Esophagus (tissue), 2 donors: ENCODE results near the gene RPS6KC1. TPM values are rescaled to one million over a fixed set of nuclear protein-coding genes. Genes with fewer than 3 reads are reported as not detected.

ENCODE experiments used
- H3K27ac ChIP-seq, 2 donors: one replicate each; pipeline ENCODE4 v1.5.1; 2013; ENCODE audit warnings: low read depth in 2 of 2, mild to moderate bottlenecking in 2 of 2, inconsistent platforms in 1 of 2, low read length in 1 of 2, moderate library complexity in 1 of 2
- H3K27me3 ChIP-seq, 2 donors: one replicate each; pipeline ENCODE4 v1.6.1; 2013; ENCODE audit warnings: low read length in 2 of 2, control low read depth in 1 of 2, mild to moderate bottlenecking in 1 of 2; ENCODE audit not compliant: insufficient read depth in 2 of 2, control insufficient read depth in 1 of 2
- H3K36me3 ChIP-seq, 2 donors: one replicate each; pipeline ENCODE4 v1.6.1; 2013; ENCODE audit warnings: low read length in 1 of 2; ENCODE audit not compliant: control insufficient read depth in 2 of 2, insufficient read depth in 2 of 2
- H3K4me1 ChIP-seq, 2 donors: one replicate each; pipeline ENCODE4 v1.6.1; 2013; ENCODE audit warnings: low read length in 1 of 2; ENCODE audit not compliant: control insufficient read depth in 2 of 2, insufficient read depth in 2 of 2
- H3K4me3 ChIP-seq, 2 donors: one replicate each; pipeline ENCODE4 v1.5.1; 2013; ENCODE audit warnings: low read length in 2 of 2, mild to moderate bottlenecking in 2 of 2, low read depth in 1 of 2, moderate library complexity in 1 of 2
- H3K9me3 ChIP-seq, 2 donors: one replicate each; pipeline ENCODE4 v1.6.1; 2013; ENCODE audit warnings: mild to moderate bottlenecking in 2 of 2, low read depth in 1 of 2, low read length in 1 of 2, moderate library complexity in 1 of 2; ENCODE audit not compliant: control insufficient read depth in 2 of 2, insufficient read depth in 1 of 2
- WGBS, 2 donors: extraction: QIAGEN DNeasy Blood & Tissue Kit; methylation state at CpG; one replicate each; pipeline ENCODE4 v1.1.7; 2013; 5-methylcytosine and 5-hydroxymethylcytosine counted together
- polyA plus RNA-seq, 2 donors: library from polyadenylated mRNA; stranded (reverse); fragments of 200-250 nt; gene quantifications; one replicate each; pipeline ENCODE4 v1.2.3, GENCODE V29; 2013
- donor health status: healthy with polysubstance abuse.
- donor health status: Bipolar disorder and iron deficiency.

RPS6KC1 gene
- polyA plus RNA-seq, 2 donors, result 2.2 to 3.8 TPM

DNA sequence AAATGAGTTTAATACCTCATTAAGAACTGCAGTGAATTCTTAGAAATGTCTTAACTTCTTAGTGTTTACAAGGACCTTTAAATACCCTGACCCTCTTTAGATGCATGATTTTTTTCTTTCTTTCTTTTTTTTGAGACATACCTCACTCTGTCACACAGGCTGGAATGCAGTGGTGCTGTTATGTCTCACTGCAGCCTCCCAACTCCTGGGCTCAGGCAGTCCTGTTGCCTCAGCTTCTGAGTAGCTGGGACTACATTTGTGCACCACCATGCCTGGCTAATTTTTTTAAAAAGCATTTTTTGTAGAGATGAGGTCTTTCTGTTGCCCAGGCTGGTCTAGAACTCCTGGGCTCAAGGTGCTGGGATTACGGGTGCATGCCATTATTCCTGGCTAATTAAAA lies 191.8 kb downstream of the RPS6KC1 start:
- H3K4me1 ChIP-seq, result no peaks in the 10 kb centered on the region
- no peaks in the 10 kb centered on the region for H3K9me3 ChIP-seq
- H3K27ac ChIP-seq, result no peak overlapping the region
- H3K4me3 ChIP-seq, result no peak overlapping the region
- H3K27me3 ChIP-seq, result no peaks in the 10 kb centered on the region
- H3K36me3 ChIP-seq, result peaks cover 0 to 4% of the 10 kb centered on the region in 2 donors
- WGBS, 2 donors, result 86 to 87% methylated on average over 1 of the region's 1 CpG

DNA sequence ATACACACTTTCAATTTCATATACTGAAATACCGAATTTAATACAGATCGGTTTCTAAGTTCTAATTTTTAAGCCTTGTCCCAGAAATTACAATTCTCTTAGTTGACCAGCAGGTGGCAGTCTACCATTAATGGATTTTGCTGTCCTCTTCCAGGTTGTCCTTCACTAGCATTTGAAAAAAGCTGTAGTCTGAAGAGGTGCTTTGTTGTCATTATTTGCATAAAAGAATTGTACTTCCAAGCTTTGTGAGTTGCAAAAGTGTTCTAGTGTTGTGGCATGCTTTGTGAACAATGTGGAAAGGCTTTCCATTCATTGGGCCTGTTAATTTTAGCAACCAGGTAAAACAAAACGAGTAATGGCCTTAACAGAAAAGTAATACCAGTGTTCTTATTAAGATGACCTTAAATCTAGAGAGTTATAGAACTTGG lies 193.6 kb downstream of the RPS6KC1 start:
- H3K4me3 ChIP-seq, result no peak overlapping the region
- H3K4me1 ChIP-seq, result no peaks in the 10 kb centered on the region
- H3K9me3 ChIP-seq, result no peaks in the 10 kb centered on the region
- 48 to 51% methylated on average over 3 of the region's 3 CpGs for WGBS, 2 donors
- H3K27ac ChIP-seq, result no peak overlapping the region
- H3K36me3 ChIP-seq, result peaks cover 0 to 4% of the 10 kb centered on the region in 2 donors
- no peaks in the 10 kb centered on the region for H3K27me3 ChIP-seq

GRCh38 chr1:213245260-213245910 lies 194.3 kb downstream of the RPS6KC1 start:
- Histone ChIP-seq H3K4me3 (no peak overlapping the region), H3K36me3 (peaks cover 0 to 4% of the 10 kb centered on the region in 2 donors), H3K27ac (no peak overlapping the region), H3K4me1 (no peaks in the 10 kb centered on the region), H3K27me3 (no peaks in the 10 kb centered on the region), H3K9me3 (no peaks in the 10 kb centered on the region)

DNA sequence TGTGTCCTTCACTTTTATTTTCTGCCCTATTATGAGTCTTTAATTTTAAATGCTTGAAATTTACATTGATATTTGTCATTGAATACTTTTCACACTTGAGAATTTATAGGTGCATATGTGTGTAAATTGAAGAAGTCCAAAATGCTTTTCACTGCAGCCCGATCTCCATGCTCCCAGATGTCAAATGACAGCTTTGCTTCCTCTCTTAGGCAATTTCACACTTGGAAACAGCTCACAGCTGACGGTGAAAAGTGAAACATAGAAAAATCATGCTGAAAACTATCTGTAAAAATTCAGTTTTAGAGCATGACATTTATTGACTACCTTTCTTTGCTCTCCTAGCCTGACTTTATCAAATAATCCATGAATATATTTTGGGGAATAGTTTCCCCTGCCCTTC lies 196.0 kb downstream of the RPS6KC1 start:
- 78 to 81% methylated on average over 2 of the region's 2 CpGs for WGBS, 2 donors
- Histone ChIP-seq H3K27me3 (no peaks in the 10 kb centered on the region), H3K4me1 (no peaks in the 10 kb centered on the region), H3K9me3 (no peaks in the 10 kb centered on the region), H3K27ac (no peak overlapping the region), H3K36me3 (no peaks in the 10 kb centered on the region), H3K4me3 (no peak overlapping the region)

DNA sequence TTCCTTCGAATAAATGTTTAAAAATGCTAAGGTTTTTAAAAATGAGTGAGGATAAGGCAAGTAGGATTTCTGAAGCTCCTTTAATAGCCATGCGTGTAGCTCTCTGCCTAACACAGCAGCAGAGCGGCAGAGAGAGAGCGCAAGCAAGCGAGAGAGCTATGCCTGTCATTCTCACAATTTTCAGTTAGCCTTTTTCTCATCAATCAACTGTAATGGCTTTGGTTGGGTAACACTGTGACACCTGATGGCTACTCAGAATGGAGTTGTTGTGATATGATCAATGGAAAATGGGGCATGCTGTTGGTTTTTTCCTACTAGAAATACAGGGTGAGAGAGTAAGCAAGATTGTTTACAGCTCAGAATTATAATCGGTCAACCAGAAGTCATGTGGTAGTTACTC lies 198.4 kb downstream of the RPS6KC1 start:
- no peaks in the 10 kb centered on the region for H3K4me1 ChIP-seq
- no peaks in the 10 kb centered on the region for H3K9me3 ChIP-seq
- no peaks in the 10 kb centered on the region for H3K27me3 ChIP-seq
- no peak overlapping the region for H3K27ac ChIP-seq
- no peaks in the 10 kb centered on the region for H3K36me3 ChIP-seq
- no peak overlapping the region for H3K4me3 ChIP-seq
- 96 to 97% methylated on average over 6 of the region's 6 CpGs for WGBS, 2 donors

- H3K36me3 ChIP-seq, result no peaks in the 10 kb centered on the region
- H3K9me3 ChIP-seq, result no peaks in the 10 kb centered on the region
- no peak overlapping the region for H3K27ac ChIP-seq
- H3K4me3 ChIP-seq, result no peak overlapping the region
- H3K27me3 ChIP-seq, result no peaks in the 10 kb centered on the region
- WGBS, 2 donors, result 97% methylated on average over 6 of the region's 6 CpGs
- H3K4me1 ChIP-seq, result no peaks in the 10 kb centered on the region
Observed at GRCh38 chr1:213250041-213250440, 199.0 kb downstream of the RPS6KC1 start.

DNA sequence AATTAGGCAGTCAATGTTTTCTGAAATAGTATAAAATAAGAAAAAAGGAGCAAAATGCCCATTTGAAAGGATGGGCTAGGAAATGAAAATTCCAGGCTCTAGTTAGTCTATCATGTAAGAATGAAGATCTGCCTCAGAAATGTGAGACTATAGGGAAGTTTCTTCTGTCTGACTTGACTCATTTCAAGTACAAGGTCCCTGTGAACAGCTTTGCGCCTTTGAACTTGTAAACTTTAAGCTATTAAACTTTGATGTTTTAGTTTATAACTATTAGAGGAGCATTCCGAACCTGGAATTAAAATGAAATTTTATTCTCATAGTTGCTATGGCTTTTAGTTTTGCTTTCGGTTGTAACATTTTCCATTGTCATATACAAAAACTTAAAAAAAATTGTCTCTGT lies 199.4 kb downstream of the RPS6KC1 start:
- Histone ChIP-seq H3K9me3 (no peaks in the 10 kb centered on the region), H3K27ac (no peak overlapping the region), H3K4me1 (no peaks in the 10 kb centered on the region), H3K4me3 (no peak overlapping the region), H3K36me3 (no peaks in the 10 kb centered on the region), H3K27me3 (no peaks in the 10 kb centered on the region)
- WGBS, 2 donors, result 95 to 98% methylated on average over 3 of the region's 3 CpGs

DNA sequence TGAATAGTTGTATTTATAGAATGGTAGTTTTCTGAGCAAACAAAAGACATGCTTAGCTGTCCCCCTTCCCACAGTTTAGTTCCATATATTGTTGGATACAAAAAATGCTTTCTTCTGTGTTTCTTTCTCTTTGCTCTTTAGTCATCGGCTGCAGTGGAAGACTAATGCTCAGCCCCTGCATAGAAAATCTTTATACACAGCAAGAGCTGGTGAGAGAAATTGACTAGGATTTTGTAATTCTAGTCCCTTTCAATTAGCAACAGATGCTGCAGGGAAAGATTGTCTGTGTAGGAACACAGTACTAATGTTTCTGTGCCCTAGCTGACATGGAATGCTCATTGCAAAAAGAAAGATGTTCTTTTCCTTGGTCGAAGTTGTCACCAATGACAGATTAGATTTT lies 200.9 kb downstream of the RPS6KC1 start:
- H3K27ac ChIP-seq, result no peak overlapping the region
- H3K9me3 ChIP-seq, result no peaks in the 10 kb centered on the region
- no peaks in the 10 kb centered on the region for H3K27me3 ChIP-seq
- H3K4me3 ChIP-seq, result no peak overlapping the region
- no peaks in the 10 kb centered on the region for H3K4me1 ChIP-seq
- no peaks in the 10 kb centered on the region for H3K36me3 ChIP-seq
- WGBS, 2 donors, result 67 to 68% methylated on average over 2 of the region's 2 CpGs

DNA sequence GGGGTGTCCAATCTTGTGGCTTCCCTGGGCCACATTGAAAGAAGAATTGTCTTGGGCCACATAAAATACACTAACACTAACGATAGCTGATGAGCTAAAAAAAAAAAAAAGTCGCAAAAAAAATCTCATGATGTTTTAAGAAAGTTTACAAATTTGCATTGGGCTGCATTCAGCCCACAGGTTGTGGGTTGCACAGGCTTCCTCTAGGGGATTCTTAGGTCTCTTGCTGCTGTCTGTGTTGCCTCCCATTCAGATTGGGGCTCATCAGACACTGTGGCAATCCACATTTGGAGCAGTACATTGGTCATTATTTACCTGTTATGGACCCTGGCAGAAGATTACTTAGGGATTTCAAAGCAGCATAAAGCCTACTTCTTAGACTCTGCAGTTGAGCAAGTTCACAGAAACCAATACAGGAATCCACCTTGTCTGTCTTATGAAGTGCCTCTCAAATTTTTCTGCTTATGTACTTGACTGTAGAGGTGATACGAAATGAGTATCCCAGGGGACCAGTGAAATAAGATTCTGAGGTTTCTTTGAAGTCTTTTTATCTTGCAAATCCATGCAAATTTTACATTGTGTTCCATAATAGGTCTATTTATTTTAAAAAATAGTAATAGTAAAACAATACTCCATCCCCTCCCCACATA lies 205.5 kb downstream of the RPS6KC1 start:
- Histone ChIP-seq H3K36me3 (no peaks in the 10 kb centered on the region), H3K27me3 (no peaks in the 10 kb centered on the region), H3K9me3 (no peaks in the 10 kb centered on the region), H3K4me1 (no peaks in the 10 kb centered on the region), H3K4me3 (no peak overlapping the region), H3K27ac (no peak overlapping the region)
- 91 to 95% methylated on average over 3 of the region's 3 CpGs for WGBS, 2 donors
